GM23338 (cell line): ENCODE measurements around the gene TMPRSS5. TPM values are rescaled to one million over a fixed set of nuclear protein-coding genes. Genes with fewer than 3 reads are reported as not detected.
A peak's percentile ranks its signal among the peaks of the same experiment; 100 is the strongest.

Experiments
- ATAC-seq: fragments of 200-7000 bp; cut with Tn5 transposase; 3 replicates; pipeline ENCODE4 v1.9.1; 2020
- DNase-seq: peaks from one replicate; pipeline ENCODE4 v3.0.0-alpha.2; 2015; ENCODE audit warnings: low spot score
- H2AFZ ChIP-seq: fragments of 200-600 bp; sonication (generic); 2 replicates; pipeline ENCODE4 v1.8.0; 2016; ENCODE audit warnings: antibody characterized with exemption, mild to moderate bottlenecking, moderate library complexity
- H3F3A ChIP-seq: fragments of 200-600 bp; sonication (generic); replicated peaks from 2 replicates; pipeline ENCODE4 v1.8.0; 2017; ENCODE audit warnings: antibody characterized with exemption, mixed run types, low read depth
- H3K27ac ChIP-seq: fragments of 200-600 bp; sonication (generic); 2 replicates; pipeline ENCODE4 v1.6.1; 2016; ENCODE audit warnings: low read depth
- H3K27me3 ChIP-seq: fragments of 200-600 bp; sonication (generic); 2 replicates; pipeline ENCODE4 v1.8.0; 2016; ENCODE audit warnings: mild to moderate bottlenecking, mixed run types, moderate library complexity; ENCODE audit not compliant: insufficient read depth
- H3K36me3 ChIP-seq: fragments of 200-600 bp; sonication (generic); 2 replicates; pipeline ENCODE4 v1.8.0; 2016; ENCODE audit warnings: mild to moderate bottlenecking; ENCODE audit not compliant: insufficient read depth
- H3K4me1 ChIP-seq: fragments of 200-600 bp; sonication (generic); 2 replicates; pipeline ENCODE4 v1.8.0; 2016; ENCODE audit warnings: mild to moderate bottlenecking, moderate library complexity; ENCODE audit not compliant: insufficient read depth
- H3K4me2 ChIP-seq: fragments of 200-600 bp; sonication (generic); 2 replicates; pipeline ENCODE4 v1.7.1; 2017; ENCODE audit warnings: mixed run types
- H3K4me3 ChIP-seq: fragments of 200-600 bp; sonication (generic); 2 replicates; pipeline ENCODE4 v1.6.1; 2016; ENCODE audit warnings: mixed run types
- H3K79me2 ChIP-seq: fragments of 200-600 bp; sonication (generic); replicated peaks from 2 replicates; pipeline ENCODE4 v1.8.0; 2017; ENCODE audit warnings: mild to moderate bottlenecking; ENCODE audit not compliant: insufficient read depth
- H3K9me2 ChIP-seq: fragments of 200-600 bp; sonication (generic); 2 replicates; pipeline ENCODE4 v1.8.0; 2017; ENCODE audit not compliant: insufficient read depth
- H4K20me1 ChIP-seq: fragments of 200-600 bp; sonication (generic); replicated peaks from 2 replicates; pipeline ENCODE4 v1.8.0; 2017; ENCODE audit warnings: mild to moderate bottlenecking; ENCODE audit not compliant: insufficient read depth
- H3K27ac Mint-ChIP-seq: 2 replicates; pipeline ENCODE4 v1.8.0; 2020; ENCODE audit warnings: inconsistent platforms, mild to moderate bottlenecking, moderate library complexity, mixed read lengths
- H3K27me3 Mint-ChIP-seq: 3 replicates; pipeline ENCODE4 v1.8.0; 2022; ENCODE audit warnings: low read depth, mild to moderate bottlenecking, moderate library complexity, mixed read lengths, inconsistent platforms; ENCODE audit not compliant: insufficient read depth, poor library complexity
- H3K36me3 Mint-ChIP-seq: 3 replicates; pipeline ENCODE4 v1.8.0; 2021; ENCODE audit warnings: low read depth, mild to moderate bottlenecking, inconsistent platforms, moderate library complexity, mixed read lengths
- H3K4me1 Mint-ChIP-seq: 3 replicates; pipeline ENCODE4 v1.8.0; 2020; ENCODE audit warnings: mild to moderate bottlenecking, inconsistent platforms, mixed read lengths
- H3K4me3 Mint-ChIP-seq: 3 replicates; pipeline ENCODE4 v1.8.0; 2021; ENCODE audit warnings: moderate library complexity, mild to moderate bottlenecking, inconsistent platforms, mixed read lengths
- H3K9me3 Mint-ChIP-seq: 3 replicates; pipeline ENCODE4 v1.8.0; 2020; ENCODE audit warnings: moderate library complexity, mild to moderate bottlenecking, inconsistent platforms, mixed read lengths
- CREB1 ChIP-seq: fragments of 250-450 bp; sonication (Bioruptor Pico); IDR thresholded peaks from 2 replicates; pipeline ENCODE4 v1.5.0; 2020; ENCODE audit warnings: low read depth, mild to moderate bottlenecking, moderate library complexity
- EZH2 ChIP-seq: fragments of 200-600 bp; sonication (generic); IDR thresholded peaks from one replicate; pipeline ENCODE4 v1.8.0; 2017; ENCODE audit warnings: antibody characterized with exemption, mild to moderate bottlenecking, low read depth; ENCODE audit not compliant: unreplicated experiment
- EZH2phosphoT487 ChIP-seq: fragments of 200-600 bp; sonication (generic); IDR thresholded peaks from one replicate; pipeline ENCODE4 v1.8.1; 2018; ENCODE audit warnings: antibody characterized with exemption; ENCODE audit not compliant: unreplicated experiment
- JUNB ChIP-seq: IDR thresholded peaks from one replicate; pipeline ENCODE4 v1.6.1; 2016; ENCODE audit warnings: antibody characterized with exemption; ENCODE audit not compliant: unreplicated experiment
- NANOG ChIP-seq: IDR thresholded peaks from 2 replicates; pipeline ENCODE4 v1.6.1; 2016; ENCODE audit warnings: antibody characterized with exemption, borderline replicate concordance
- POLR2AphosphoS5 ChIP-seq: IDR thresholded peaks from 2 replicates; pipeline ENCODE4 v1.6.1; 2016; ENCODE audit warnings: antibody characterized with exemption, low read depth
- STAT1 ChIP-seq: IDR thresholded peaks from one replicate; pipeline ENCODE4 v1.6.1; 2016; ENCODE audit warnings: antibody characterized with exemption; ENCODE audit not compliant: unreplicated experiment
- ZNF114 ChIP-seq: fragments of 250-450 bp; sonication (Bioruptor Pico); IDR thresholded peaks from 2 replicates; pipeline ENCODE4 v1.5.0; 2020; ENCODE audit warnings: mild to moderate bottlenecking, moderate library complexity
- polyA plus RNA-seq: library from polyadenylated mRNA; unstranded; fragments of >200 nt; fragmentation: Nextera tagmentation; extraction: Ambion mirVana; gene quantifications from 2 replicates; pipeline ENCODE4 v1.2.1, GENCODE V29; 2016
- total RNA-seq: library from RNA; depleted of rRNA; stranded (reverse); fragments of >200 nt; shearing (Covaris generic); gene quantifications from 2 replicates; pipeline ENCODE4 v1.2.3, GENCODE V29; 2014
- TF ChIP-seq, protein P1 (sequence below): IDR thresholded peaks from one replicate; pipeline ENCODE4 v1.6.1; 2018; ENCODE audit warnings: antibody characterized with exemption; ENCODE audit not compliant: unreplicated experiment
- TF ChIP-seq, protein P2 (sequence below): fragments of 250-450 bp; sonication (Bioruptor Pico); IDR thresholded peaks from 2 replicates; pipeline ENCODE4 v1.5.0; 2020; ENCODE audit warnings: mild to moderate bottlenecking, moderate library complexity
- TF ChIP-seq, protein P3 (sequence below), 2 experiments: fragments of 200-600 bp in 1 of 2; sonication (generic) in 1 of 2; conservative IDR thresholded peaks; 2 replicates each; pipeline versions ENCODE4 v1.5.1 to v1.6.1; 2016 to 2017; ENCODE audit warnings: antibody characterized with exemption in 2 of 2, low read depth in 2 of 2, mild to moderate bottlenecking in 2 of 2, moderate library complexity in 1 of 2

TMPRSS5 gene
- total and polyA plus RNA-seq, 2 experiments from 2014 or later = not detected

DNA sequence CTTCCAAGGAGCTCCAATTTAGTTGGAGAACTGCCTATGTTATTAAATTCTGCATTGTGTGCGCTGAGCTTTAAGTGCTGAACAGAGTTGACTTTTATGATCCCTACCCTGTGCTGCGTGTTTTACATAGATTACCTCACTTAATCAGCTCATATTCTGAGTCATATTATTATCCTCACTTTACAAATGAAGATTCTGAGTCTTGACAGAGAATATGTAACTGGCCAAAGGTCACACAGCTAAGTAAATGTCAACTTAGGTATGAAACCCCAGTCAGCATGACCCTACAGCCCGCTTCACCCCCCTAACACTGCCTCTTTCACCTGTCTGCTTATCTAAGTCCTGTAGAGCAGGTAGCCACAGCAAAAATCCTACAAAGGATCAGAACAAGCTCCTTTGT lies 19.8 kb upstream of the TMPRSS5 start:
- no peaks in the 10 kb centered on the region for H3K79me2 ChIP-seq
- H3K4me2 ChIP-seq = no peak overlapping the region
- no peak overlapping the region for H3K4me3 Mint-ChIP-seq
- H3K9me3 Mint-ChIP-seq = no peaks in the 10 kb centered on the region
- no peaks in the 10 kb centered on the region for H3K4me1 ChIP-seq
- H3K9me2 ChIP-seq = no peaks in the 10 kb centered on the region
- no peaks in the 10 kb centered on the region for H3K36me3 ChIP-seq
- no peaks in the 10 kb centered on the region for H3K27me3 ChIP-seq
- H3K4me3 ChIP-seq = no peak overlapping the region
- TF ChIP-seq ZNF114 (CRISPR knock-in tag) (no peak), JUNB (no peak)
- DNase-seq (no peak), ATAC-seq (no peak)
- H3K27me3 Mint-ChIP-seq = no peaks in the 10 kb centered on the region
- no peak overlapping the region for H2AFZ ChIP-seq
- peaks cover 5% of the 10 kb centered on the region; the same call in 2 of the 3 replicates for H3K4me1 Mint-ChIP-seq
- H3F3A ChIP-seq = no peaks in the 10 kb centered on the region
- no peaks in the 10 kb centered on the region for H4K20me1 ChIP-seq
- H3K27ac Mint-ChIP-seq = peak overlapping the region; percentile 55; the same call in 1 of the 2 replicates
- H3K36me3 Mint-ChIP-seq = no peaks in the 10 kb centered on the region; the same call in 2 of the 3 replicates
- H3K27ac ChIP-seq = no peak overlapping the region

DNA sequence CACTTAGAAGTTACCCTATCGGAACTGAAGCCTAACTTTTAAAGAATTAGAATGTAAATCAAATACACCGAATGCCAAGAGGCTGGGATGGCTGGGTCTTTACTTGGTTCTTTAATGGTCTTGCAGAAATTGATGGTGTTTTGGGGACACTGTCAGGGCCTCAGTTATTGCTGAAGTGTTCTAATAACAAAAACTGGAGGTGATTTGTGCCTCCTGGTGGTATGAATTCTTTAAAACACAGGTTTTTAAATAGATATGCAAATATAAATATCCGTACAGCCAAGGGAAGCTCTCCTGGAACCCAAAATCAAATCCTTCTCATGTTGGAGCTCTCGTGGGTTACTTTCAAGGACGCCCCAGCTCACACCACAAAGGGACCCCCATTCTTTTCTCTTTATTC lies 19.3 kb upstream of the TMPRSS5 start:
- TF ChIP-seq CREB1 (CRISPR knock-in tag) (no peak), EZH2 (no peak), JUNB (no peak), ZNF114 (CRISPR knock-in tag) (no peak), POLR2AphosphoS5 (no peak), NANOG (no peak), STAT1 (no peak), EZH2phosphoT487 (no peak)
- TF ChIP-seq, protein P1, sequence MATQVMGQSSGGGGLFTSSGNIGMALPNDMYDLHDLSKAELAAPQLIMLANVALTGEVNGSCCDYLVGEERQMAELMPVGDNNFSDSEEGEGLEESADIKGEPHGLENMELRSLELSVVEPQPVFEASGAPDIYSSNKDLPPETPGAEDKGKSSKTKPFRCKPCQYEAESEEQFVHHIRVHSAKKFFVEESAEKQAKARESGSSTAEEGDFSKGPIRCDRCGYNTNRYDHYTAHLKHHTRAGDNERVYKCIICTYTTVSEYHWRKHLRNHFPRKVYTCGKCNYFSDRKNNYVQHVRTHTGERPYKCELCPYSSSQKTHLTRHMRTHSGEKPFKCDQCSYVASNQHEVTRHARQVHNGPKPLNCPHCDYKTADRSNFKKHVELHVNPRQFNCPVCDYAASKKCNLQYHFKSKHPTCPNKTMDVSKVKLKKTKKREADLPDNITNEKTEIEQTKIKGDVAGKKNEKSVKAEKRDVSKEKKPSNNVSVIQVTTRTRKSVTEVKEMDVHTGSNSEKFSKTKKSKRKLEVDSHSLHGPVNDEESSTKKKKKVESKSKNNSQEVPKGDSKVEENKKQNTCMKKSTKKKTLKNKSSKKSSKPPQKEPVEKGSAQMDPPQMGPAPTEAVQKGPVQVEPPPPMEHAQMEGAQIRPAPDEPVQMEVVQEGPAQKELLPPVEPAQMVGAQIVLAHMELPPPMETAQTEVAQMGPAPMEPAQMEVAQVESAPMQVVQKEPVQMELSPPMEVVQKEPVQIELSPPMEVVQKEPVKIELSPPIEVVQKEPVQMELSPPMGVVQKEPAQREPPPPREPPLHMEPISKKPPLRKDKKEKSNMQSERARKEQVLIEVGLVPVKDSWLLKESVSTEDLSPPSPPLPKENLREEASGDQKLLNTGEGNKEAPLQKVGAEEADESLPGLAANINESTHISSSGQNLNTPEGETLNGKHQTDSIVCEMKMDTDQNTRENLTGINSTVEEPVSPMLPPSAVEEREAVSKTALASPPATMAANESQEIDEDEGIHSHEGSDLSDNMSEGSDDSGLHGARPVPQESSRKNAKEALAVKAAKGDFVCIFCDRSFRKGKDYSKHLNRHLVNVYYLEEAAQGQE = no peak
- TF ChIP-seq, protein P2, sequence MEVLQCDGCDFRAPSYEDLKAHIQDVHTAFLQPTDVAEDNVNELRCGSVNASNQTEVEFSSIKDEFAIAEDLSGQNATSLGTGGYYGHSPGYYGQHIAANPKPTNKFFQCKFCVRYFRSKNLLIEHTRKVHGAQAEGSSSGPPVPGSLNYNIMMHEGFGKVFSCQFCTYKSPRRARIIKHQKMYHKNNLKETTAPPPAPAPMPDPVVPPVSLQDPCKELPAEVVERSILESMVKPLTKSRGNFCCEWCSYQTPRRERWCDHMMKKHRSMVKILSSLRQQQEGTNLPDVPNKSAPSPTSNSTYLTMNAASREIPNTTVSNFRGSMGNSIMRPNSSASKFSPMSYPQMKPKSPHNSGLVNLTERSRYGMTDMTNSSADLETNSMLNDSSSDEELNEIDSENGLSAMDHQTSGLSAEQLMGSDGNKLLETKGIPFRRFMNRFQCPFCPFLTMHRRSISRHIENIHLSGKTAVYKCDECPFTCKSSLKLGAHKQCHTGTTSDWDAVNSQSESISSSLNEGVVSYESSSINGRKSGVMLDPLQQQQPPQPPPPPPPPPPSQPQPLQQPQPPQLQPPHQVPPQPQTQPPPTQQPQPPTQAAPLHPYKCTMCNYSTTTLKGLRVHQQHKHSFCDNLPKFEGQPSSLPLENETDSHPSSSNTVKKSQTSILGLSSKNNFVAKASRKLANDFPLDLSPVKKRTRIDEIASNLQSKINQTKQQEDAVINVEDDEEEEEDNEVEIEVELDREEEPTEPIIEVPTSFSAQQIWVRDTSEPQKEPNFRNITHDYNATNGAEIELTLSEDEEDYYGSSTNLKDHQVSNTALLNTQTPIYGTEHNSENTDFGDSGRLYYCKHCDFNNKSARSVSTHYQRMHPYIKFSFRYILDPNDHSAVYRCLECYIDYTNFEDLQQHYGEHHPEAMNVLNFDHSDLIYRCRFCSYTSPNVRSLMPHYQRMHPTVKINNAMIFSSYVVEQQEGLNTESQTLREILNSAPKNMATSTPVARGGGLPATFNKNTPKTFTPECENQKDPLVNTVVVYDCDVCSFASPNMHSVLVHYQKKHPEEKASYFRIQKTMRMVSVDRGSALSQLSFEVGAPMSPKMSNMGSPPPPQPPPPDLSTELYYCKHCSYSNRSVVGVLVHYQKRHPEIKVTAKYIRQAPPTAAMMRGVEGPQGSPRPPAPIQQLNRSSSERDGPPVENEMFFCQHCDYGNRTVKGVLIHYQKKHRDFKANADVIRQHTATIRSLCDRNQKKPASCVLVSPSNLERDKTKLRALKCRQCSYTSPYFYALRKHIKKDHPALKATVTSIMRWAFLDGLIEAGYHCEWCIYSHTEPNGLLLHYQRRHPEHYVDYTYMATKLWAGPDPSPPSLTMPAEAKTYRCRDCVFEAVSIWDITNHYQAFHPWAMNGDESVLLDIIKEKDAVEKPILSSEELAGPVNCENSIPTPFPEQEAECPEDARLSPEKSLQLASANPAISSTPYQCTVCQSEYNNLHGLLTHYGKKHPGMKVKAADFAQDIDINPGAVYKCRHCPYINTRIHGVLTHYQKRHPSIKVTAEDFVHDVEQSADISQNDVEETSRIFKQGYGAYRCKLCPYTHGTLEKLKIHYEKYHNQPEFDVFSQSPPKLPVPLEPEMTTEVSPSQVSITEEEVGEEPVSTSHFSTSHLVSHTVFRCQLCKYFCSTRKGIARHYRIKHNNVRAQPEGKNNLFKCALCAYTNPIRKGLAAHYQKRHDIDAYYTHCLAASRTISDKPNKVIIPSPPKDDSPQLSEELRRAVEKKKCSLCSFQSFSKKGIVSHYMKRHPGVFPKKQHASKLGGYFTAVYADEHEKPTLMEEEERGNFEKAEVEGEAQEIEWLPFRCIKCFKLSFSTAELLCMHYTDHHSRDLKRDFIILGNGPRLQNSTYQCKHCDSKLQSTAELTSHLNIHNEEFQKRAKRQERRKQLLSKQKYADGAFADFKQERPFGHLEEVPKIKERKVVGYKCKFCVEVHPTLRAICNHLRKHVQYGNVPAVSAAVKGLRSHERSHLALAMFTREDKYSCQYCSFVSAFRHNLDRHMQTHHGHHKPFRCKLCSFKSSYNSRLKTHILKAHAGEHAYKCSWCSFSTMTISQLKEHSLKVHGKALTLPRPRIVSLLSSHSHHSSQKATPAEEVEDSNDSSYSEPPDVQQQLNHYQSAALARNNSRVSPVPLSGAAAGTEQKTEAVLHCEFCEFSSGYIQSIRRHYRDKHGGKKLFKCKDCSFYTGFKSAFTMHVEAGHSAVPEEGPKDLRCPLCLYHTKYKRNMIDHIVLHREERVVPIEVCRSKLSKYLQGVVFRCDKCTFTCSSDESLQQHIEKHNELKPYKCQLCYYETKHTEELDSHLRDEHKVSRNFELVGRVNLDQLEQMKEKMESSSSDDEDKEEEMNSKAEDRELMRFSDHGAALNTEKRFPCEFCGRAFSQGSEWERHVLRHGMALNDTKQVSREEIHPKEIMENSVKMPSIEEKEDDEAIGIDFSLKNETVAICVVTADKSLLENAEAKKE (CRISPR knock-in tag) = no peak
- TF ChIP-seq, protein P3, sequence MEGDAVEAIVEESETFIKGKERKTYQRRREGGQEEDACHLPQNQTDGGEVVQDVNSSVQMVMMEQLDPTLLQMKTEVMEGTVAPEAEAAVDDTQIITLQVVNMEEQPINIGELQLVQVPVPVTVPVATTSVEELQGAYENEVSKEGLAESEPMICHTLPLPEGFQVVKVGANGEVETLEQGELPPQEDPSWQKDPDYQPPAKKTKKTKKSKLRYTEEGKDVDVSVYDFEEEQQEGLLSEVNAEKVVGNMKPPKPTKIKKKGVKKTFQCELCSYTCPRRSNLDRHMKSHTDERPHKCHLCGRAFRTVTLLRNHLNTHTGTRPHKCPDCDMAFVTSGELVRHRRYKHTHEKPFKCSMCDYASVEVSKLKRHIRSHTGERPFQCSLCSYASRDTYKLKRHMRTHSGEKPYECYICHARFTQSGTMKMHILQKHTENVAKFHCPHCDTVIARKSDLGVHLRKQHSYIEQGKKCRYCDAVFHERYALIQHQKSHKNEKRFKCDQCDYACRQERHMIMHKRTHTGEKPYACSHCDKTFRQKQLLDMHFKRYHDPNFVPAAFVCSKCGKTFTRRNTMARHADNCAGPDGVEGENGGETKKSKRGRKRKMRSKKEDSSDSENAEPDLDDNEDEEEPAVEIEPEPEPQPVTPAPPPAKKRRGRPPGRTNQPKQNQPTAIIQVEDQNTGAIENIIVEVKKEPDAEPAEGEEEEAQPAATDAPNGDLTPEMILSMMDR (conservative IDR thresholded peaks at IDR 0.05; ENCODE audit: low read depth in 2 of 2) = no peak
- no peaks in the 10 kb centered on the region for H3K4me1 ChIP-seq
- no peak overlapping the region for H3K4me3 ChIP-seq
- no peak overlapping the region for H3K27ac ChIP-seq
- H3K4me1 Mint-ChIP-seq = peaks cover 5% of the 10 kb centered on the region; the same call in 2 of the 3 replicates
- no peaks in the 10 kb centered on the region for H3K9me2 ChIP-seq
- no peak overlapping the region for H3K27ac Mint-ChIP-seq
- H3K36me3 ChIP-seq = no peaks in the 10 kb centered on the region
- no peak overlapping the region for H2AFZ ChIP-seq
- no peaks in the 10 kb centered on the region for H3K27me3 Mint-ChIP-seq
- no peak overlapping the region for H3K4me3 Mint-ChIP-seq
- H3K4me2 ChIP-seq = no peak overlapping the region
- no peaks in the 10 kb centered on the region for H3K79me2 ChIP-seq
- H4K20me1 ChIP-seq = no peaks in the 10 kb centered on the region
- peaks cover 3% of the 10 kb centered on the region; the same call in 2 of the 3 replicates for H3K36me3 Mint-ChIP-seq
- no peaks in the 10 kb centered on the region for H3K9me3 Mint-ChIP-seq
- DNase-seq = no peak
- no peaks in the 10 kb centered on the region for H3F3A ChIP-seq
- no peaks in the 10 kb centered on the region for H3K27me3 ChIP-seq
- ATAC-seq = no peak
